Inferior parietal cortex (tissue), 1 donor: ENCODE data around the gene TMEM178A.
"Not testable (repeated sequence)": the region's sequence is repeated elsewhere in the genome, so short reads cannot be mapped to it uniquely, and the experiment has no call there.

Source experiments
- DNase-seq: peaks from one replicate; pipeline ENCODE4 v3.0.0-alpha.2; 2016; ENCODE audit errors: extremely low spot score

TMEM178A gene

GRCh38 chr2:39712953-39713352 lies 47.2 kb downstream of the TMEM178A start:
- no peak for DNase-seq

GRCh38 chr2:39715095-39715494 lies 49.4 kb downstream of the TMEM178A start:
- DNase-seq, result peak; percentile 78

GRCh38 chr2:39715822-39716221 lies 50.1 kb downstream of the TMEM178A start:
- no peak for DNase-seq

- DNase-seq, result no peak
Measured at GRCh38 chr2:39717067-39717466, 51.4 kb downstream of the TMEM178A start.

GRCh38 chr2:39718483-39718882 lies 52.8 kb downstream of the TMEM178A start:
- no peak for DNase-seq

DNA sequence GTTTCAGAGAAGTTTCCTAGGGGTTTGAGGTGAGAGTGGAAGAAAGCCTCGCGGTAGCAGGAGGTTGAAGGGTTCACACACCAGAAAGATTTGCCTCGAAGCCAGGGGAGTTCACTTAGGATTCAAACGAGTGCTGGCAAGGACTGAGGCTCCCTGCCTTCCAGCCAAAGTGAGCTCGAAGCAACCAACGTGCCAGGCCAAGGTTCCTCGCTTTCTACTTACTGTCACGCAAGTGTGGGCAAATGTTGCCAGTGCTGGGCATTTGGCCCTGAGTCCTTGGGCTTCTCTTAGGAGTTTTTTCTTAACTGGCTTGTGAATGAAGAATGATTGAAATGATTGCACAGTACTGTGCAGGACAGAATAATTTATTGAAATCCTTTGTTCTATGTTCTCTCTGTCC lies 53.6 kb downstream of the TMEM178A start:
- DNase-seq, result no peak

GRCh38 chr2:39720970-39721369 lies 55.3 kb downstream of the TMEM178A start:
- DNase-seq, result no peak

GRCh38 chr2:39723497-39723896 lies 57.8 kb downstream of the TMEM178A start:
- no peak for DNase-seq

DNA sequence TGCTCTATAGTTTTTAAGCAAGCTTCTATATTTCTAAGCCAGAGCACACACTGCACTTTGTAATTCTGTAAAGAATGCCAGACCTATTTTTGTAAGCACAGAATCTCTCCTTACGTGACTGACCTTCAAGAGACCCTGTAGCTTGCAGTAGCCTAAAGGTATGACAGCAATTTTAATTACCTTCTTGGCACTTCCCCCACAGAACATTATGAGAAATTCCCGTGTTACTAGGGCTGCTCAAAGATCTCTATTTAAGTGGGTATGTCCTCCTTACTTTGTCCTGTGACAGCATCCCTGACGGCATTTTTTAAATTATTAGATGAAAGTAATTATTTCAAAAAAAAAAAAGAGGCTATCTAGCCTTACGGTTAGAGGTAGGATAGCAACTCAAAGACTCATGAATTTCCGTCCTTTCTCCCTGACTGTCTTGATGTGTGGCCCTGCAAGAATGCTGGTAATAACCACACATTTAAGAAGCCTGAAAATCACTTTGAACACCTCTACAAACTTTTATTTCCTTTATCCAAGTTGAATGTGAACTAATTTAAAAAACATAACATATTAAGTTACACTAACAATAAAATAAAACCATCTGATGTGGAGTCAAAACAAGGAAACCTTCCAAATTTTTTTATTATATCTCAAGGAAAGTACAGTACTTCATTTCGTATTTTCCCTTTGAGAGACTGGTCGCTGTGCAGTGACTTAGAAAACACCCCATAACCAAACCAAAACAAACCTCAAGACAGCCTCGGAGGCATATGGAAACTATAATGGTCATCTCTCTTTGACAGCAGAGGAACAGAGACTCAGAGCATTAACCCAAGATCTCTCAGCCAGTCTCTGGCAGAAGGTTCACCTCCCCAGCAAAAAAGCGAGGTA lies 58.5 kb downstream of the TMEM178A start:
- DNase-seq, result no peak

GRCh38 chr2:39724828-39725144 lies 59.1 kb downstream of the TMEM178A start:
- DNase-seq, result no peak

DNA sequence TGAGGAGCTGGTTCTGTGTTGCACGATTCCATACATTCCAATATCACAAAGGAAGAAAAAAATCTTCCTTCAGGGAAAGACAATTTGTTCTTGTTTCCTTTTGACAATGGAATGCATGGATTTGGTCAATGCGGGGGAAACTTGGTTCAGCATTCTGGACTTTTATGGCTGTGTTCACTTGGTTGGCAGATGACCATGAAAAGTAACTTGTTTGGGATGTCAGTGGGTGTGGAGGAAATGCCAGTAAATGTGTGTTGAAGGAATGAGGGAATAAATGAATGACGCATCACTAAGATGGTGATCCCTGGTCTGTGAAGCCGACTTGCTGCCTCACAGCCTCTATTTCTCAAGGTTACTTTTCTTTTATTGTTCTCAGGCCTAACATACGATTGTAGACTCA lies 59.7 kb downstream of the TMEM178A start:
- DNase-seq, result no peak

GRCh38 chr2:39728085-39728484 lies 62.4 kb downstream of the TMEM178A start:
- not testable (repeated sequence) for DNase-seq

- DNase-seq, result no peak
Measured at GRCh38 chr2:39728941-39729351, 63.2 kb downstream of the TMEM178A start.

- no peak for DNase-seq
Measured at GRCh38 chr2:39730276-39730675, 64.6 kb downstream of the TMEM178A start.

DNA sequence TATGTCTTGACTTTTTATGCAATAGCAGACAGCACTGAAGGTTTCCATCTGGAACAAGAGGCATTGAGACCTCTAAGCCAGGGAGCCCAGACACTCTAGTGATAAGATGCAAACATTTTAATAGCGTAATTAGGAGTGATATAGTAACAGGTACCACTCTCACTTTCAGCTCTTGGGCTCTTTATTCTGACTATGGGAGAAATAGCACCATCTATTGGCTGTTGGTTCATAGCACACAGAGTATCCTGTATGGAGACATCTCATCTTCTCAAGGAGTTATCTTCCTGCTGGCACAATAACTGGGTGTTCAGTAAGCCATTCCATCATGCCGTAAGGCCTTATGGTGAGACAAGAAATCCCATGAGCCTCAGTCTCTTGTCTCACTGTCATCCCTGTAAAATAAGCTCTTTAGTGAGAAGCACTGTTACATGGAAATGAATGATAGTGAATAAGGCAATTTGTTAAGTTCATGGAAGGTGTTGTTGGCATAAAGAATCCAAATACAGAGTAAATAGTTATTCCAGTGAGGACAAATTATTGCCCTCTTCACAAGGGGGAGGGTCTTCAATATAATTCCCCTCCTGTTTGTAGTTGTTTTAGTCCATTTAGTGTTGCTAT lies 65.1 kb downstream of the TMEM178A start:
- DNase-seq, result peak; percentile 65

- DNase-seq, result no peak
Measured at GRCh38 chr2:39731546-39731945, 65.8 kb downstream of the TMEM178A start.

DNA sequence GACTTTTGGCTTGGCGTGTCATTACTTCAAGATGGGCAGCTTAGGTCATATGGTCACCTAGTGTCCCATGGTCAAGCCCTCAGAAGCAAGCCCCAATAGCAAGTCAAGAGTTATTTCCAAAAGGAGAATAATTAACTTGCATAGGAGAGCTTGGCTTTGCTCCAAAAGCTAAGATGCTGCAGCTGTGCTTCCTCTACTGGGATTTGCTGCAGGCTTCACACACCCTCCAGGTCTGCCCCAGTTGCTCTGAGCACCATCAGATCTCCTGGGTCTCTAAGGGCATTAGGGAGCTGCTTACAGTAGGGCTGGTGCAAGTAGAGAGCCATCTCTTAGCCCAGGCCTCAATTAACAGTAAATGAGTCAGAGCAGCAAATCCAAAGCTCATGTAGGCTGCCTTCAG lies 66.8 kb downstream of the TMEM178A start:
- DNase-seq, result no peak

DNA sequence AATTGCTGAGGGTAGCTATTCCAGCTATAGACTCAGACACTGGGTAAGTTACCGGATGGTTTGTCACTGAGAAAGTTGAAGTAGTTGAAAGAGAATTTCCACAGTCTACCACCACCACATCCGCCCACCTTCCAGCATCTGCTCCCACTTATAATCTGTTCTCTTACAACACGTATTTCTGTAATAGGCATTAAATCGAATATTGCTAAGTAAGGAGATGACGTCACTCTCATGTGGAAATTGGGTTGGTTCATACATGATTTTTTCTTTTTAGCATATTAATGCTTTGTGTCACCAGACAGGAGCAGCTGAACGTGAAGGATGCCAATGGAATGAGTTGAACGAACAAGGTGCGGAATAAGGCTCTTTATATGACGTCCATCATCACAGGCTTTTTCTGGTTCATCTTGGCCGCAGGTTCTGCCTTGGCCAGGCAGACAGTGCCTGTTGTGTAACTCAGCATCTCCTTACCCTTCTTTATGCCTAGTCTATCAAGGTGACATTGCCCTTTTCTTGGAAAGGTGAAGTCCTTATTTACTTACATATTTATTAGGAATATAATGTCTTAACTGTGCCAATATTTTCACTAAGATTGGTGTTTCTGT lies 67.5 kb downstream of the TMEM178A start:
- peak; percentile 50 for DNase-seq

DNA sequence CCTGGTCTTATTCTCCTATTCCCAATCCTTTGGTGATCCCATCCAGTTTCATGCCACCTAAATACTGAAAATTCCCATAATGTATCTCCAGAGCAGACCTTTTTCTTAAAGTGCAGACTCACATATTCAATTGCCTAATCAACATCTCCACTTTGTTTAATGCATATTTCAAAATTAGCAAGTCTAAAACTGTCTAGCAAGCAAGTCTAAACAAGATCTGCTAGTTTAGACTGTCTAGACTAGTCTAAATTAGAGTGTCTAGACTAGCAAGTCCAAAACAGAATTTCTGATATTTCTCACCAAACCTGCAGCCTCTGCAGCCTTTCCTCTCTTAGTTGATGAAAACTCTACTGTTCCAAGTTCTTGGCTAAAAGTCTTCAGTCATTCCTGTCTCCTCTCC lies 68.7 kb downstream of the TMEM178A start:
- no peak for DNase-seq

- no peak for DNase-seq
Measured at GRCh38 chr2:39735648-39736047, 69.9 kb downstream of the TMEM178A start.

DNA sequence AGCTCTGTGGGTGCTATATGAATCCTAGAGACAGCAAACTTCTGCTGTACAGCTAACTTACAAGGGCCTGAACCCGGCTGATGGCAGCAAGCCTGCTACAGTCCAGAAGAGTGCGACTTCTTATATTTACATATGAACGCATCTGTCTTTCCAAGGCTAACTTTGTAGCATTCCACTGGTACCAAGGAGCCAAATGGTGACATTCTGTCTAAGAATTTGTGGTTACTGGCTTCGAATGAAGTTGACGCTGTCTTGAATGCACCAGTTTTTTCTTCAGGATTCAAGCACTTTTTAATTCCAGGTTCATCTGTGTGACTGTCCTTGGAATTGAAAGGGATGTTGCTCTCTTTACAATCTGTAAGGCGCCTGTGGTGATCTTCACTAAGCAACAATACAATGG lies 70.9 kb downstream of the TMEM178A start:
- DNase-seq, result no peak

GRCh38 chr2:39737661-39738060 lies 71.9 kb downstream of the TMEM178A start:
- DNase-seq, result no peak

- DNase-seq, result no peak
Measured at GRCh38 chr2:39738936-39739335, 73.2 kb downstream of the TMEM178A start.
